ENCODE measurements around the gene C1orf74.

The C1orf74 gene

GRCh38 chr1:209751627-209752231 is 32.6 kb downstream of the C1orf74 start:
- Histone ChIP-seq H3K27me3 (replicated peaks) (no peaks in the 10 kb centered on the region), H3K36me3 (replicated peaks) (no peaks in the 10 kb centered on the region), H3K27ac (no peak overlapping the region), H3K4me3 (ENCODE audit: low read depth, low read length) (no peak overlapping the region)
- DNase-seq: no peak
- in situ Hi-C loops (cut with HindIII; ENCODE audit: low pct_ligation_motif_present, low sequenced_read_pairs): no loop called here
- TF ChIP-seq CTCF (IDR thresholded peaks at IDR 0.05; ENCODE audit: low read depth, low read length, missing control alignments): no peak

- no peak for DNase-seq
Observed at GRCh38 chr1:209749670-209750323, 34.6 kb downstream of the C1orf74 start.

GRCh38 chr1:209749205-209749604 is 35.2 kb downstream of the C1orf74 start:
- H3K27ac ChIP-seq: no peak overlapping the region
- no peak overlapping the region for H3K4me3 ChIP-seq (ENCODE audit: low read depth, low read length)
- in situ Hi-C loops (cut with HindIII; ENCODE audit: low pct_ligation_motif_present, low sequenced_read_pairs): no loop called here
- no peak for TF ChIP-seq CTCF (IDR thresholded peaks at IDR 0.05; ENCODE audit: low read depth, low read length, missing control alignments)
- H3K27me3 ChIP-seq (replicated peaks): no peaks in the 10 kb centered on the region
- DNase-seq: no peak
- no peaks in the 10 kb centered on the region for H3K36me3 ChIP-seq (replicated peaks)

More at GRCh38 chr1:209749670-209750323, 34.6 kb downstream of the C1orf74 start:
- no peak overlapping the region for H3K4me3 ChIP-seq (ENCODE audit: low read depth, low read length)
- no peak overlapping the region for H3K27ac ChIP-seq
- no peak for TF ChIP-seq CTCF (IDR thresholded peaks at IDR 0.05; ENCODE audit: low read depth, low read length, missing control alignments)
- no peaks in the 10 kb centered on the region for H3K36me3 ChIP-seq (replicated peaks)
- in situ Hi-C loops (cut with HindIII; ENCODE audit: low pct_ligation_motif_present, low sequenced_read_pairs): no loop called here
- no peaks in the 10 kb centered on the region for H3K27me3 ChIP-seq (replicated peaks)

GRCh38 chr1:209748620-209749019 is 35.7 kb downstream of the C1orf74 start:
- peak; percentile 3 for TF ChIP-seq CTCF (IDR thresholded peaks at IDR 0.05; ENCODE audit: low read depth, low read length, missing control alignments)
- no peak overlapping the region for H3K27ac ChIP-seq
- H3K36me3 ChIP-seq (replicated peaks): no peaks in the 10 kb centered on the region
- DNase-seq: no peak
- H3K4me3 ChIP-seq (ENCODE audit: low read depth, low read length): no peak overlapping the region
- H3K27me3 ChIP-seq (replicated peaks): no peaks in the 10 kb centered on the region
- in situ Hi-C loops (cut with HindIII; ENCODE audit: low pct_ligation_motif_present, low sequenced_read_pairs): no loop called here

GRCh38 chr1:209747580-209748262 is 36.6 kb downstream of the C1orf74 start:
- peak; percentile 53 for DNase-seq
- in situ Hi-C loops (cut with HindIII; ENCODE audit: low pct_ligation_motif_present, low sequenced_read_pairs): no loop called here
- peak; percentile 84 for TF ChIP-seq CTCF (IDR thresholded peaks at IDR 0.05; ENCODE audit: low read depth, low read length, missing control alignments)
- no peaks in the 10 kb centered on the region for H3K27me3 ChIP-seq (replicated peaks)
- H3K27ac ChIP-seq: no peak overlapping the region
- H3K36me3 ChIP-seq (replicated peaks): no peaks in the 10 kb centered on the region
- H3K4me3 ChIP-seq (ENCODE audit: low read depth, low read length): peak overlapping the region; percentile 40

Measured in brain microvascular endothelial cell (primary cell).